Measurements from ENCODE around the gene EFHC1.

Gene EFHC1

DNA sequence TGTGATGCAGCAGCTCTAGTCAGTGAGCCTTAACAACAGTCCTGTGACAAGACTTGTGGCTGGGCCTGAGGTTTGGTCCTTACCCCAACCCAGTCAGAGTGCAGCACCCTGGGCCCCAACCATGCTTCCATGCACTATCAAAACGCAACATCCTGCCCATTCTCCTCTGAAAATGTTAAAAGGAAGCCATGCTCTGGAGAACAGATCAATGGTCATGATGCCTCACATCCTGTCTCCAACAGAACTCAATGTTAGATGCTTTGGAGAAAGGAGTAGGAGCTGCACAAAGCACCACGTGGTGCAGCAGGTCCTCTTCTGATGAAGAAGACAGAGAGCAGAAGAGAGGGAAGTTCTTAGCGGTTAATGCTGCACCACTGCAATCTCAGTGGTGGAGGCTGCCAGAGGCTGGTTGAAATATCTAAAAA lies 114.8 kb downstream of the EFHC1 start:
- TF ChIP-seq, protein P1, sequence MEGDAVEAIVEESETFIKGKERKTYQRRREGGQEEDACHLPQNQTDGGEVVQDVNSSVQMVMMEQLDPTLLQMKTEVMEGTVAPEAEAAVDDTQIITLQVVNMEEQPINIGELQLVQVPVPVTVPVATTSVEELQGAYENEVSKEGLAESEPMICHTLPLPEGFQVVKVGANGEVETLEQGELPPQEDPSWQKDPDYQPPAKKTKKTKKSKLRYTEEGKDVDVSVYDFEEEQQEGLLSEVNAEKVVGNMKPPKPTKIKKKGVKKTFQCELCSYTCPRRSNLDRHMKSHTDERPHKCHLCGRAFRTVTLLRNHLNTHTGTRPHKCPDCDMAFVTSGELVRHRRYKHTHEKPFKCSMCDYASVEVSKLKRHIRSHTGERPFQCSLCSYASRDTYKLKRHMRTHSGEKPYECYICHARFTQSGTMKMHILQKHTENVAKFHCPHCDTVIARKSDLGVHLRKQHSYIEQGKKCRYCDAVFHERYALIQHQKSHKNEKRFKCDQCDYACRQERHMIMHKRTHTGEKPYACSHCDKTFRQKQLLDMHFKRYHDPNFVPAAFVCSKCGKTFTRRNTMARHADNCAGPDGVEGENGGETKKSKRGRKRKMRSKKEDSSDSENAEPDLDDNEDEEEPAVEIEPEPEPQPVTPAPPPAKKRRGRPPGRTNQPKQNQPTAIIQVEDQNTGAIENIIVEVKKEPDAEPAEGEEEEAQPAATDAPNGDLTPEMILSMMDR (conservative IDR thresholded peaks at IDR 0.05): no peak
- no peak for TF ChIP-seq ZFX (IDR thresholded peaks at IDR 0.05)
- H3K27ac ChIP-seq: no peak overlapping the region

DNA sequence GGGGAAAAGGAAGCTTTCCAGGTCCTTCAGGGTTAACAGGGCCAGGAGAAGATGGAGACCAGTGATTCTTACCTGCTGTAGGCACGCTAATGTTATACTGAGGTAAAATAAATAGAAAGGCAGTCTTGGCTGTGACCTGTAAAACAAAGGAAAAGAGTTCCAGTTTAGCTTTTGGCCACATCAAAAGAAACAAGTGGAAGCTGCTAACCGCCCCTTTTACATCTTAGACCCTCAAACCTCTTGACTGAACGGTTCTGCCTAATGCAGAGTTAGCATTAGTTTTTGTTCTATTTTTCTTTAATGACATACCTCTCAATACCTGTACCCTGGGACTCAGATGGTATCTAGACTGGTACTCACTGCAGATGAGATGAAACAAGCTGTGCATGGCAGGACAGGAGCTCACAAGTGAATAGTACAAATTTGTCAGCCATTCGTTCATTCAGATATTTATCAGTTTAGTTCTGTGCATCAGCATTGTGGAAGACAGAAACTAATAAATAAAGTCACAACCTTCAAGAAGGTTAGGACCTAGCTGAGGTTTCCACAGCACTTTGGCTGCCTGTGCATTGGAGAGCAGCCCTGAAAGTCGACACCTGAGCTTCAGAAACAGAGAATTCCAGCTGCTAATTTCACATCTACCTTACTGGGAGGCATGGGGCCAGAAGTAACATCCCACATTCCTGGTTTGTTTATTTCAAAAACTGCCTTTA lies 115.7 kb downstream of the EFHC1 start:
- no peak for TF ChIP-seq ZFX (IDR thresholded peaks at IDR 0.05)
- TF ChIP-seq, protein P1 (conservative IDR thresholded peaks at IDR 0.05): no peak
- no peak overlapping the region for H3K27ac ChIP-seq

DNA sequence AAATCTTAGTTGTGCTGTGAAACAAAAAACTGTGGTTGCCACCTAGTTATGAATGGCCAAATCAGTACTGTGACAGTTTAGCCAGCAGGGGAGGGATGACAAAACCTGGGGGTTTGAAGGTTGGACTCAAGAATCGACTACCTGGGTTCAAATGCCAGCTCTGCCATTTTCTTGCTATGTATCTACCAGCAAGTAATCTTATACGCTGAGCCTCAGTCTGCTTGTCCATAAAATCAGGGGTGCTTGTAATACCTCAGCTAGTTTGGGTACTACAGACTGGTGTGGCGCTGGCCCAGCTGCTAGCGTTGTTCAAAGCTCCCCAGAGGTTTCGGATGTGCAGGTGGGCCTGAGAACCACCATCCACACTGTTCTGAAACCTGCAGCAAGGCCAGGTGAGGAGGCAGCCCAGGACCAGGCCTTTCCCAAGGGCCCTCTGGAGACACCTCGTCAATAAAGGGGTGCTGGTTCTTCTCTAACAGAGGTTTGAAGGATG lies 116.3 kb downstream of the EFHC1 start:
- H3K27ac ChIP-seq: no peak overlapping the region
- TF ChIP-seq ZFX (IDR thresholded peaks at IDR 0.05): no peak
- TF ChIP-seq, protein P1 (conservative IDR thresholded peaks at IDR 0.05): no peak

DNA sequence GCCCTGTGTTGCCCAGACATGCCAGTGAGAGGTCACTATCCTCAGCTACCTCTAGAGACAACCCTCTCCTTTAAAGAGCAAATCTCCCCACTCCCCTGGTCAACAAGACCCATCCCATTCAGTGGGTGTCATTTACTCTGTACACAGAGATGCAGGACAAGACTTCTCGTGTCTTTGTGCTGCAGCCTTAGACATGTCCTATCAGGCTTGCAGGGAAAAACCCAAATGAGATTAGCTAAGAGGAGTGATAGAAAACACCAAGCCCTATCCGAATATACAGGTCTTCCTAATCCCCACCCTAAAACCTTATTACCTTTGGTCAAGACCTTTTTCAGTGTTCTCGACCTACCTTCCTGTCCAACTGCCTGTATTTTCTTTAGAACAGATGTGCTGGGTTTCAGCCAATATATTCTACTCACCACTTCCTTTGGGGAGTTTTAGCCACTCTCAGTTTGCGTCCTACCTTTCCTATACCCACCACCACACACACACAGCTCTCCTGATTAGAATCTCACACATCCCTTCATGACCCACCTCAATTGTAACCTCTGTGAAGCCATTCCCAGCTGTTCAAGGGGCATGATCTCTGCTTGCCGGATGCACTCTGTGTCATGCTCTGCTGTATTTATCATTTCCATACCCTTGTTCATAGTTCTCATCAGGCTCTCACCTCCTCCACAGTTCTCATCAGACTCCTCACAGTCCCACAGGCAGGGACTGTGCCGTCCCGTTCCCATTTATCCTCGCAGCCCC lies 117.0 kb downstream of the EFHC1 start:
- TF ChIP-seq ZFX (IDR thresholded peaks at IDR 0.05): no peak

DNA sequence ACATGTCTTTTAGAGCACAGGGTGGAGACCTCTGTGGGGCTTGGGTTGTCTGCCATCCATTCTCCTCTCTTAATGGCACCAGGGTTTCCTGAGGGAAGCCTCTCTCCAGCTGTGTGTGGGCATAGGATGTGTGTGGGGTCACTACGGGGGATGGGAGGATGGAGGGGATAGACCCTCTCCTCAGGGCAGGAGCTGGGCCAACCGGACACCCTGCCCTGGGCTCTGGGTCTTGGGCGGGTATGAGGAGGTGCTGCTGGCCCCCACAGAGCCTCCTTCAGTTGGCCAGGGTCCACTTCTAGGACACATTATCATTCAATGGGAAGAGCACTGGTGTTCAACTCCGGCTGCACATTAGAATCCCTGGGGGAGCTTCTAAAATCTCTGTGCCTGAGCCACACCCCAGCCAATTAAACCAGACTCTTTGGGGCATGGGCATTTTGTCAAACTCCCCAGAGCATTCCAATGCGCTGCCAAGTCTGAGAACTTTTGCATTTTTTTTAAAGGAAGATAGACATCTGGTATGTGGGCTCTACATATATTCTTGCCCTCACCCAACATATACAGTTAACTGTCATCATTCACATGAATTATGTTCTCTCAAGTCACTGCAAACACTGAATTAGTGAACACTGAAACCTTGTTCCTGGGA lies 118.2 kb downstream of the EFHC1 start:
- H3K27ac ChIP-seq: no peak overlapping the region
- TF ChIP-seq ZFX (IDR thresholded peaks at IDR 0.05): no peak
- TF ChIP-seq, protein P1 (conservative IDR thresholded peaks at IDR 0.05): no peak

More for the DNA sequence above, 117.0 kb downstream of the EFHC1 start:
- H3K27ac ChIP-seq: no peak overlapping the region

DNA sequence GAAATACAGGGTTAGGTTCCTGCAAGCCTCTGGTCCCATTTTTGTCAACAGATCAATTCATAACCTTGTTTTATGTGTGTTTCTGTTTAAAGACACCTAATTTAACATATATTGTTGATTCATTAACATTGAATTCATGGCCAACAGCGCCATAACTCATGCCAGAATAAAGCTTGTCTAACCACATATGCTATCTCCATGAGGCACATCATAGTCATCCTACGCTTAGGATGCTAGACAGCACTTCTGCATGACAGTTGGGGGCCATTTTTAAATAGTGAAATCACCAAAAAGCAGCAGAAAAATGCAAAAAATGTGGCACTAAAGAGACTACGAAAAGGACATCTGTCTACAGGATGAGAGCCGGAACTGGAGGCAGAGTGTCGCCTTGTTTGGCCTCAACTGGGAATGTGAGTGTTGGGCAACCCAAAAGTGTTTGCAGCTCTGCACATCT lies 118.8 kb downstream of the EFHC1 start:
- TF ChIP-seq, protein P1 (conservative IDR thresholded peaks at IDR 0.05): no peak
- TF ChIP-seq ZFX (IDR thresholded peaks at IDR 0.05): no peak
- H3K27ac ChIP-seq: no peak overlapping the region

DNA sequence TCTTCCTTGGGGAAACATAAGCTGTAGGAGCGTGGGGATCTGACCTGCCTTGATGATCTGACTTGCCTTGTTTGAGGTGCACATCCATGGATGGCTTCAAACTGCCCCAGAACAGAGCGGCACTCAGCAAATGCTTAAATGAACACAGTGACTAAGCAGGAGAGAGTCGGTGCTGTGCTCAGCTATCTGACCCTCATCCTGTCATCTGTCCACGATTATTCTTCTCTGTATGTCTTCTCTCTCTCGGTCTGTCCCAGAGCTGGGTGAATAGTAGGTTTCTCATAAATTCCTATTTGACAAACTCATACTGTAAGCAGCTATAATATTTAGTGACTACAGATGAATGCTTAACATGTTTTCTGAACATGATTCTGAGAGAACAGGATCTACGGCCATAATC lies 119.5 kb downstream of the EFHC1 start:
- H3K27ac ChIP-seq: no peak overlapping the region
- TF ChIP-seq ZFX (IDR thresholded peaks at IDR 0.05): no peak
- TF ChIP-seq, protein P1 (conservative IDR thresholded peaks at IDR 0.05): no peak
